Heart right ventricle (tissue), 16 donors: ENCODE results near the gene PCDHA9. TPM values are rescaled to one million over a fixed set of nuclear protein-coding genes. Genes with fewer than 3 reads are reported as not detected.
"Not testable (repeated sequence)": the region's sequence is repeated elsewhere in the genome, so short reads cannot be mapped to it uniquely, and the experiment has no call there.

ENCODE experiments used
- ATAC-seq, 8 donors: fragments of 200-7000 bp; cut with Tn5 transposase; one replicate each; pipeline ENCODE4 v1.9.1; 2020; ENCODE audit warnings: mild to moderate bottlenecking in 8 of 8, moderate library complexity in 8 of 8, moderate number of reproducible peaks in 1 of 8
- DNase-seq, 2 donors: peaks; one replicate each; pipeline ENCODE4 v3.0.0-alpha.2; 2020
- H3K27ac ChIP-seq, 10 donors: fragments of 200-600 bp; sonication (generic) in 2 of 10; one replicate each; pipeline versions ENCODE4 v1.5.0 to v1.8.0; 2020 to 2022; ENCODE audit warnings: mild to moderate bottlenecking in 3 of 10
- H3K27me3 ChIP-seq, 7 donors: fragments of 200-600 bp; one replicate each; pipeline ENCODE4 v1.8.0; 2021 to 2022; ENCODE audit warnings: mild to moderate bottlenecking in 2 of 7
- H3K36me3 ChIP-seq, 9 donors: fragments of 200-600 bp; sonication (generic) in 1 of 9; one replicate each; pipeline versions ENCODE4 v1.5.0 to v1.8.0; 2020 to 2022; ENCODE audit warnings: mild to moderate bottlenecking in 2 of 9
- H3K4me1 ChIP-seq, 9 donors: fragments of 200-600 bp; sonication (generic) in 1 of 9; one replicate each; pipeline versions ENCODE4 v1.5.0 to v1.8.0; 2020 to 2022; ENCODE audit warnings: mild to moderate bottlenecking in 4 of 9
- H3K4me3 ChIP-seq, 10 donors: fragments of 200-600 bp; sonication (generic) in 2 of 10; one replicate each; pipeline versions ENCODE4 v1.5.0 to v1.8.0; 2020 to 2022; ENCODE audit warnings: mild to moderate bottlenecking in 7 of 10, moderate library complexity in 2 of 10
- H3K9me3 ChIP-seq, 11 donors: fragments of 200-600 bp in 10 of 11; sonication (generic) in 2 of 11; one replicate each; pipeline versions ENCODE4 v1.5.0 to v1.8.0; 2013 to 2022; ENCODE audit warnings: mild to moderate bottlenecking in 2 of 11, control low read depth in 1 of 11, moderate library complexity in 1 of 11
- WGBS, 2 donors: extraction: QIAGEN DNeasy Blood & Tissue Kit; methylation state at CpG; one replicate each; pipeline ENCODE4 v1.1.7; 2013; ENCODE audit warnings: inconsistent platforms in 1 of 2; 5-methylcytosine and 5-hydroxymethylcytosine counted together
- intact Hi-C, 10 donors: fragments of 100-400 bp; cut with DNase I; formaldehyde crosslinking; loops; one replicate each; pipeline versions ENCODE4 v1.11.1 to v1.14.2; 2022
- polyA plus RNA-seq, 2 donors: library from polyadenylated mRNA; stranded (reverse); fragments of 200-250 nt; gene quantifications; one replicate each; pipeline ENCODE4 v1.2.3, GENCODE V29; 2013
- total RNA-seq, 10 donors: library from RNA; stranded (reverse); fragmentation: NEBNext Ultra II Directional in 3 of 10; extraction: Animal tissue kit (Norgen Biotek cat#: 25700) in 3 of 10; gene quantifications; one replicate each; pipeline versions ENCODE4 v1.2.1 to v1.2.4, GENCODE V29; 2021 to 2023
- TF ChIP-seq, protein P1 (sequence below), 9 donors: fragments of 200-600 bp; sonication (generic) in 2 of 9; IDR thresholded peaks; one replicate each; pipeline versions ENCODE4 v1.5.0 to v1.8.0; 2021 to 2022; ENCODE audit warnings: antibody characterized with exemption in 9 of 9, mild to moderate bottlenecking in 5 of 9, moderate library complexity in 1 of 9
- donor health status: Arrhythmogenic right ventricular cardiomyopathy.
- donor health status: ischemic (EF 13 %, LVEDD 7.1; RV severe dilation, severe dysfunction).
- donor health status: healthy with polysubstance abuse.
- donor health status: DM: no; HTN: yes; CAD: no.
- donor health status: DM: no; HTN: no; CAD: no.
- donor health status: ischemic (EF 25% LVEDD 6.9; RV normal size, moderate dysfunction).
- donor health status: ischemic (EF 25% LVEDD 5.7; RV mildly dilated, moderate dysfunction).
- donor health status: healthy.
- donor health status: DM: yes; HTN: yes; CAD: no.
- donor health status: Ischemic cardiomyopathy.
- donor health status: ischemic (EF 35%, LVEDD 5.7; RV mildly dilated, moderate dysfunction).
- donor health status: nonischemic (EF 11% LVEDD 7.7; RV severe dilation, severe dysfunction).
- donor health status: DM: yes; HTN: yes; CAD: no.
- donor health status: PGD.
- donor health status: ischemic (EF 29% LVEDD 5.4; RV normal size, mild dysfunction).
- donor health status: nonischemic (EF 23%, LVEDD 6.1; RV moderate dilation, normal function).

The PCDHA9 gene
- total and polyA plus RNA-seq, 12 donors = 0.05 to 0.15 (median 0.07) TPM; not detected in 8

DNA sequence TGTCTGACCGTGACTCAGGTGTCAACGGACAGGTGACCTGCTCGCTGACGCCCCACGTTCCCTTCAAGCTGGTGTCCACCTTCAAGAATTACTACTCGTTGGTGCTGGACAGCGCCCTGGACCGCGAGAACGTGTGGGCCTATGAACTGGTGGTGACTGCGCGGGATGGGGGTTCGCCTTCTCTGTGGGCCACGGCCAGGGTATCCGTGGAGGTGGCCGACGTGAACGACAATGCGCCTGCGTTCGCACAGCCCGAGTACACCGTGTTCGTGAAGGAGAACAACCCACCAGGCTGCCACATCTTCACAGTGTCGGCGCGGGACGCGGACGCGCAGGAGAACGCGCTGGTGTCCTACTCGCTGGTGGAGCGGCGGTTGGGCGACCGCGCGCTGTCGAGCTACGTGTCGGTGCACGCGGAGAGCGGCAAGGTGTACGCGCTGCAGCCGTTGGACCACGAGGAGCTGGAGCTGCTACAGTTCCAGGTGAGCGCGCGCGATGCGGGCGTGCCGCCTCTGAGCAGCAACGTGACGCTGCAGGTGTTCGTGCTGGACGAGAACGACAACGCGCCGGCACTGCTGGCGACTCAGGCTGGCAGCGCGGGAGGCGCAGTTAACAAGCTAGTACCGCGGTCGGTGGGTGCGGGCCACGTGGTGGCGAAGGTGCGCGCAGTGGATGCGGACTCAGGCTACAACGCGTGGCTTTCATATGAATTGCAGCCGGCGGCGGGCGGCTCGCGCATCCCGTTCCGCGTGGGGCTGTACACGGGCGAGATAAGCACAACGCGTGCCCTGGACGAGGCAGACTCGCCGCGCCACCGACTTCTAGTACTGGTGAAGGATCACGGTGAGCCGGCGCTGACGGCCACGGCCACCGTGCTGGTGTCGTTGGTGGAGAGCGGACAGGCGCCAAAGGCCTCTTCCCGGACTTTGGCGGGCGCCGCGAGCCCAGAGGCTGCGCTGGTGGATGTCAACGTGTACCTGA is 22.3 kb downstream of the PCDHA9 start:
- no peak for ATAC-seq
- no peaks in the 10 kb centered on the region for H3K4me1 ChIP-seq
- H3K9me3 ChIP-seq = peaks cover 0 to 68% (median 13%) of the 10 kb centered on the region in 11 donors
- H3K27me3 ChIP-seq = peaks cover 0 to 98% (median 53%) of the 10 kb centered on the region in 7 donors
- TF ChIP-seq, protein P1, sequence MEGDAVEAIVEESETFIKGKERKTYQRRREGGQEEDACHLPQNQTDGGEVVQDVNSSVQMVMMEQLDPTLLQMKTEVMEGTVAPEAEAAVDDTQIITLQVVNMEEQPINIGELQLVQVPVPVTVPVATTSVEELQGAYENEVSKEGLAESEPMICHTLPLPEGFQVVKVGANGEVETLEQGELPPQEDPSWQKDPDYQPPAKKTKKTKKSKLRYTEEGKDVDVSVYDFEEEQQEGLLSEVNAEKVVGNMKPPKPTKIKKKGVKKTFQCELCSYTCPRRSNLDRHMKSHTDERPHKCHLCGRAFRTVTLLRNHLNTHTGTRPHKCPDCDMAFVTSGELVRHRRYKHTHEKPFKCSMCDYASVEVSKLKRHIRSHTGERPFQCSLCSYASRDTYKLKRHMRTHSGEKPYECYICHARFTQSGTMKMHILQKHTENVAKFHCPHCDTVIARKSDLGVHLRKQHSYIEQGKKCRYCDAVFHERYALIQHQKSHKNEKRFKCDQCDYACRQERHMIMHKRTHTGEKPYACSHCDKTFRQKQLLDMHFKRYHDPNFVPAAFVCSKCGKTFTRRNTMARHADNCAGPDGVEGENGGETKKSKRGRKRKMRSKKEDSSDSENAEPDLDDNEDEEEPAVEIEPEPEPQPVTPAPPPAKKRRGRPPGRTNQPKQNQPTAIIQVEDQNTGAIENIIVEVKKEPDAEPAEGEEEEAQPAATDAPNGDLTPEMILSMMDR (IDR thresholded peaks at IDR 0.05) = no peak
- DNase-seq = no peak
- WGBS, 2 donors = 35 to 43% methylated on average over 103 to 114 of the region's 114 CpGs
- no peak overlapping the region for H3K4me3 ChIP-seq
- no peak overlapping the region for H3K27ac ChIP-seq
- no peaks in the 10 kb centered on the region for H3K36me3 ChIP-seq
- intact Hi-C loops = no loop called here

DNA sequence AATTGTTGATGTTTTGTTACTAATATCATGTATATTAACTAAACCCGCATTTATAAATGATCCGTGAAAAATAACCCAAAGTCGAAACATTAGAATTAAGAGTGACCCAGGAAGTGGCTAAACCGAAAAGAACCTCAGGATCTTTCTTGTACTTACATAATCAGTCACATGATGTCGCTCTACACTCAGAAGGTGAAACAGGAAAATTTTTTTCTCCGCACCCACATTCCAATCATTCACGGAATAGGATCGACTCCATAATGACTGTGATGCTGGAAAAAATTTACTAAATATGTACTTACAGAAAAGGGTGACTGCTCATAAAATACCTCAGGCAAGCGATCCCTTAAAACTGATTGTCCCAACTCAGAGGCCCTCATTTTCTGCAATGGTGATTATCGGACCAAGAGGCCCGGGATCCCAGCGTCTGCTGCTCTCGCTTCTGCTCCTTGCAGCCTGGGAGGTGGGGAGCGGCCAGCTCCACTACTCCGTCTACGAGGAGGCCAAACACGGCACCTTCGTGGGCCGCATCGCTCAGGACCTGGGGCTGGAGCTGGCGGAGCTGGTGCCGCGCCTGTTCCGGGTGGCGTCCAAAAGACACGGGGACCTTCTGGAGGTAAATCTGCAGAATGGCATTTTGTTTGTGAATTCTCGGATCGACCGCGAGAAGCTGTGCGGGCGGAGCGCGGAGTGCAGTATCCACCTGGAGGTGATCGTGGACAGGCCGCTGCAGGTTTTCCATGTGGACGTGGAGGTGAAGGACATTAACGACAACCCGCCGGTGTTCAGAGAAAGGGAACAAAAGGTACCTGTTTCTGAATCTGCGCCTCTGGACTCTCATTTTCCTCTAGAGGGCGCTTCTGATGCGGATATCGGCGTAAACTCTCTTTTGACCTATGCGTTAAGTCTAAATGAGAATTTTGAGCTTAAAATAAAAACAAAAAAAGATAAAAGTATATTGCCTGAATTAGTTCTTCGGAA is 27.2 kb downstream of the PCDHA9 start, which contains the start of gene PCDHA12:
Gene PCDHA12 (plus strand): TSS at position 224 of the 981 bp plus-strand sequence. CDS start 165 bp downstream, at position 389.
- WGBS, 2 donors = 14 to 15% methylated on average over 45 to 47 of the region's 47 CpGs
- no peak for ATAC-seq
- H3K36me3 ChIP-seq = no peaks in the 10 kb centered on the region
- no peak for DNase-seq
- H3K27ac ChIP-seq = no peak within 1 kb of the TSS
- H3K27me3 ChIP-seq = peaks cover 0 to 99% (median 69%) of the 10 kb centered on the region in 7 donors
- intact Hi-C loops = no loop called here
- peak within 1 kb of the TSS in 1 of 10 donors; percentile 8 for H3K4me3 ChIP-seq
- TF ChIP-seq, protein P1 (IDR thresholded peaks at IDR 0.05) = no peak
- H3K4me1 ChIP-seq = no peaks in the 10 kb centered on the region
- peaks cover 0 to 76% (median 21%) of the 10 kb centered on the region in 11 donors for H3K9me3 ChIP-seq

DNA sequence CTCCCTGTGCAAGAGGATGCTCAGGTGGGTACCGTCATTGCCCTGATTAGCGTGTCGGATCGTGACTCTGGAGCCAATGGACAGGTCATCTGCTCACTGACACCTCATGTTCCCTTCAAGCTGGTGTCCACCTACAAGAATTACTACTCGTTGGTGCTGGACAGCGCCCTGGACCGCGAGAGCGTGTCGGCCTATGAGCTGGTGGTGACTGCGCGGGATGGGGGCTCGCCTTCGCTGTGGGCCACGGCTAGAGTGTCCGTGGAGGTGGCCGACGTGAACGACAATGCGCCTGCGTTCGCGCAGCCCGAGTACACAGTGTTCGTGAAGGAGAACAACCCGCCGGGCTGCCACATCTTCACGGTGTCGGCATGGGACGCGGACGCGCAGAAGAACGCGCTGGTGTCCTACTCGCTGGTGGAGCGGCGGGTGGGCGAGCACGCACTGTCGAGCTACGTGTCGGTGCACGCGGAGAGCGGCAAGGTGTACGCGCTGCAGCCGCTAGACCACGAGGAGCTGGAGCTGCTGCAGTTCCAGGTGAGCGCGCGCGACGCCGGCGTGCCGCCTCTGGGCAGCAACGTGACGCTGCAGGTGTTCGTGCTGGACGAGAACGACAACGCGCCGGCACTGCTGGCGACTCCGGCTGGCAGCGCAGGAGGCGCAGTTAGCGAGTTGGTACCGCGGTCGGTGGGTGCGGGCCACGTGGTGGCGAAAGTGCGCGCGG is 28.5 kb downstream of the PCDHA9 start:
- DNase-seq, H3K27ac ChIP-seq, ATAC-seq, H3K4me1 ChIP-seq, H3K4me3 ChIP-seq, H3K36me3 ChIP-seq, intact Hi-C loops: not testable (repeated sequence)
- Histone ChIP-seq H3K27me3 (peaks cover 0 to 99% (median 65%) of the 10 kb centered on the region in 7 donors), H3K9me3 (peaks cover 0 to 64% (median 12%) of the 10 kb centered on the region in 11 donors)
- 30 to 33% methylated on average over 79 to 80 of the region's 80 CpGs for WGBS, 2 donors

DNA sequence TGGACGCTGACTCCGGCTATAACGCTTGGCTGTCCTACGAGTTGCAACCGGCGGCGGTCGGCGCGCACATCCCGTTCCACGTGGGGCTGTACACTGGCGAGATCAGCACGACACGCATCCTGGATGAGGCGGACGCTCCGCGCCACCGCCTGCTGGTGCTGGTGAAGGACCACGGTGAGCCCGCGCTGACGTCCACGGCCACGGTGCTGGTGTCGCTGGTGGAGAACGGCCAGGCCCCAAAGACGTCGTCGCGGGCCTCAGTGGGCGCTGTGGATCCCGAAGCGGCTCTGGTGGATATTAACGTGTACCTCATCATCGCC is 29.0 kb downstream of the PCDHA9 start:
- H3K4me1 ChIP-seq = no peaks in the 10 kb centered on the region
- H3K27me3 ChIP-seq = peaks cover 0 to 99% (median 64%) of the 10 kb centered on the region in 7 donors
- WGBS, 2 donors = 35 to 44% methylated on average over 37 of the region's 37 CpGs
- DNase-seq (no peak), ATAC-seq (no peak)
- intact Hi-C loops = no loop called here
- no peak overlapping the region for H3K27ac ChIP-seq
- no peak overlapping the region for H3K4me3 ChIP-seq
- H3K9me3 ChIP-seq = peaks cover 0 to 64% (median 14%) of the 10 kb centered on the region in 11 donors
- no peaks in the 10 kb centered on the region for H3K36me3 ChIP-seq
- TF ChIP-seq, protein P1 (IDR thresholded peaks at IDR 0.05) = no peak
